ENCODE data around the gene RALGAPB. TPM values are rescaled to one million over a fixed set of nuclear protein-coding genes. Genes with fewer than 3 reads are reported as not detected.
A peak's percentile ranks its signal among the peaks of the same experiment; 100 is the strongest.
"Not testable (repeated sequence)": the region's sequence is repeated elsewhere in the genome, so short reads cannot be mapped to it uniquely, and the experiment has no call there.

Gene RALGAPB
- total RNA-seq, 1 donor from 2014 or later, result 24.4 TPM

GRCh38 chr20:38485041-38485440 lies 12.4 kb downstream of the RALGAPB start:
- DNase-seq (ENCODE audit: low read depth, low spot score), result peak; percentile 45

DNA sequence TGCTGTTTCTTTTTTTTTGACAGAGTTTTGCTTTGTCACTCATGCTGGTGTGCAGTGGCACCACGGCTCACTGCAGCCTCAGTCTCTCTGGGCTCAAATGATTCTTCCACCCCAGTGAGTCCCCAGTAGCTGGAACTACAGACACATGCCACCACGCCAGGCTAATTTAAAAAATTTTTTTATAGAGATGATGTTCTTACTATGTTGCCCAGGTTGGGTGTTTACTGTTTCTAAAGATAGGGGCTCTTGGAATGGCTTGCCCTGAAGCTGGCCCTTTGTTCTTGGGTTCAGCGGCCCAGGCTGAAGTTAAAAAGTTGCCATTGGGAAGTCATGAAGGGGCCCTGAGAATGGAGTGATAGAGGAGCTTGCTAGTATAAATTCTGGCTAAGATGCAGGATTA lies 16.5 kb downstream of the RALGAPB start:
- DNase-seq (ENCODE audit: low read depth, low spot score), result no peak

GRCh38 chr20:38497246-38497935 lies 24.7 kb downstream of the RALGAPB start:
- DNase-seq (ENCODE audit: low read depth, low spot score), result no peak

- DNase-seq (ENCODE audit: low read depth, low spot score), result no peak
Observed at GRCh38 chr20:38498909-38499308, 26.3 kb downstream of the RALGAPB start.

- no peak for DNase-seq (ENCODE audit: low read depth, low spot score)
Observed at GRCh38 chr20:38499366-38499765, 26.7 kb downstream of the RALGAPB start.

GRCh38 chr20:38501858-38502436 lies 29.3 kb downstream of the RALGAPB start:
- no peak for DNase-seq (ENCODE audit: low read depth, low spot score)

GRCh38 chr20:38504368-38505090 lies 31.9 kb downstream of the RALGAPB start:
- DNase-seq (ENCODE audit: low read depth, low spot score), result no peak

- no peak for DNase-seq (ENCODE audit: low read depth, low spot score)
Observed at GRCh38 chr20:38505091-38505455, 32.4 kb downstream of the RALGAPB start.

GRCh38 chr20:38511726-38512125 lies 39.1 kb downstream of the RALGAPB start:
- not testable (repeated sequence) for DNase-seq (ENCODE audit: low read depth, low spot score)

GRCh38 chr20:38514185-38514584 lies 41.5 kb downstream of the RALGAPB start:
- no peak for DNase-seq (ENCODE audit: low read depth, low spot score)

DNA sequence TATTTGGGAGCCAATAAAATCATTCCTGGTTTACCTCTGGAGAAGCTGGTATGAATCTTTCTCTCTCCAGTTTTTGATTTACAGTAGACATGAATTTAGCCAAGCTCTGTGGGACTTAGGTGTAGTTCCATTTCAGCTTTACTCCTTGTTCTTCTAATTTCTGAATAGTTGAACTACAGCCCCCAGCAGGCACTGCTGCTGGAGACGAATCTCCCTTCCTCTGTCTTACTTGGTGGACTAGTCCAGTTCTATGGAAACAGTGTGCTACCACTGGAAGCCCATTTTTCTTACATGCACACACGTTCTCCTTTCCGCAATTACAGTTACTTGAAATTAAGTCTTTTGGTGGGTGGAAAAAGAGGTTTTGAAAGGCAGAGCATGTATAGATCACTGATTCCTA lies 42.3 kb downstream of the RALGAPB start:
- DNase-seq (ENCODE audit: low read depth, low spot score), result no peak

DNA sequence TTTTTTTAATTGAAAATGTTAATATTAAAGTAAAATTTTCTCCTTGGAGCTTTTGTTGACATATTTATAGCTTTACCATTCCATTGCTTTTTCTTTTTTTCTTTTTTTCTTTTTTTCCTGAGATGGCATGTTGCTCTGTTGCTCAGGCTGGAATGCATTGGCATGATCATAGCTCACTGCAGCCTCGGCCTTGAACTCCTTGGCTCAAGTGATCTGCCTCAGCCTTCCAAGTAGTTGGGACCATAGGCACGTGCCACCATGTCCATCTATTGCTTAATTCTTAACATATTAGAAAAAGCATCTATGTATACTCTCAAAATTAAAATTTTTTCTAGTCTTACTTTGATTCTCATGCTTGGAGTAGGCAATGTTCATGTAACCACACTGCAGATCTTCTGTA lies 43.0 kb downstream of the RALGAPB start:
- DNase-seq (ENCODE audit: low read depth, low spot score), result no peak

DNA sequence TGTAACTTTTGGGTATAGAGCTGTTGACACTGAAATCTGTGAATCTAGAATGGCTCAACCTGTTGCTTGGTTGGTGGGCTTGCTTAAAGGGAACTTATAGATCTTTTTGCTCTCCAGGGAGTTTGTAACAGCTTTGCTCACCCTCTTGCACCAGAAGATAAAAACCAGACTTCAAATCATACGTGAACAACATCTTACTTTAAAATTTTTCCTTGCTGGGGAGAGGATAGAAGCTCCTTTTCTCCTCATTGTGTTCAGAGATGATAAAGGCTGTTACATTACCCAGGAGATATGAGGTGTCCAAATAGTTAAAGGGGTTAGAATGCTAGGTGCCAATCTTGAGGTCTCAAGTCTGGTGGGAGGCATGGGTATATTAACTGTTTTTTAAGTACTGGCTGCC lies 46.8 kb downstream of the RALGAPB start:
- DNase-seq (ENCODE audit: low read depth, low spot score), result no peak

GRCh38 chr20:38520261-38520660 lies 47.6 kb downstream of the RALGAPB start:
- DNase-seq (ENCODE audit: low read depth, low spot score), result no peak

- DNase-seq (ENCODE audit: low read depth, low spot score), result no peak
Observed at GRCh38 chr20:38523697-38524096, 51.1 kb downstream of the RALGAPB start.

- DNase-seq (ENCODE audit: low read depth, low spot score), result no peak
Observed at GRCh38 chr20:38528167-38528566, 55.5 kb downstream of the RALGAPB start.

- no peak for DNase-seq (ENCODE audit: low read depth, low spot score)
Observed at GRCh38 chr20:38531021-38531420, 58.4 kb downstream of the RALGAPB start.

GRCh38 chr20:38534756-38535155 lies 62.1 kb downstream of the RALGAPB start:
- no peak for DNase-seq (ENCODE audit: low read depth, low spot score)

GRCh38 chr20:38536310-38536709 lies 63.7 kb downstream of the RALGAPB start:
- no peak for DNase-seq (ENCODE audit: low read depth, low spot score)

- DNase-seq (ENCODE audit: low read depth, low spot score), result no peak
Observed at GRCh38 chr20:38537176-38537575, 64.5 kb downstream of the RALGAPB start.

- DNase-seq (ENCODE audit: low read depth, low spot score), result no peak
Observed at GRCh38 chr20:38538789-38539188, 66.1 kb downstream of the RALGAPB start.

DNA sequence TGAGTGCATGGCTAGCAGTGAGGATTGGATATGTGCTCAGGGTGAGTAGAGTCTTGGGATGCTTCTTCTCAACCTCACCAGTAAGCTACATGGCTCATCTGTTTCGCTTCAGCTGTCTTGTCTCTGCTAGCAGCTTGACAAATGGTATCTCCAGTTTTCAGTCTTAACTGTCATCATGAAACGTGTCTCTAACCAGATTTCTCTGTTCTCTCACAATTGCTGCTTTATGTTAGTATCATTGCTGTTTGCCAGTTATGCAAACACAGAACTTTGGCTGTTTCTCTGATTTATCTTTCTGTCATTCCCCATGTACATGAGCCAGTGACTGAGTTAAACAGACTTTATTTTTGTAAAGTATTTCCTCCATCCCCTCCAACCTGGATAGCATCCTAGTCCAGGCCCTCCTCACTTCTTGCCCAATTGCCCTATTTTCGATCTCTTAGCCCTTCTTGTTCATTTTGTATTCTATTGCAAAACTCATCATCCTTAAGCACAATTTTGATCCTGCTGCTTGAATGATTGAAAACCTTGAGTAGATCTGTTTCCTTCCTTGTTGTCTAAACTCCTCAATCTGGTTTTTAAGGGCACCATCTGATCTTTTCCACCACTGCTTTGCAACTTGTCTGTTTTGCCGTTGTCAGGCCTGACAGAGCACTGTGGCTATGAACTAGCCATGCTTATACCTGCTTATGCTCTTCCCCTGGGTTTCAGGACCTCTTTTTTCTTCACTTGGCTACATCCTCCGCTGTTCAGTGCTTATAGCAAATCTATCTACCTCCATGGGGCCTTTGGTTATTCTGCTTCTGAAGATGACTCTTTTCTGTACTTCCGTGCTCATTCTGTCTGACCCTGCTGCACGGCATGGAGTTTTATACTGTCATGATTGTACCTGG lies 70.6 kb downstream of the RALGAPB start:
- no peak for DNase-seq (ENCODE audit: low read depth, low spot score)

Measured in pulmonary artery endothelial cell (primary cell).